ENCODE data around the gene EPHB4.

Gene EPHB4

DNA sequence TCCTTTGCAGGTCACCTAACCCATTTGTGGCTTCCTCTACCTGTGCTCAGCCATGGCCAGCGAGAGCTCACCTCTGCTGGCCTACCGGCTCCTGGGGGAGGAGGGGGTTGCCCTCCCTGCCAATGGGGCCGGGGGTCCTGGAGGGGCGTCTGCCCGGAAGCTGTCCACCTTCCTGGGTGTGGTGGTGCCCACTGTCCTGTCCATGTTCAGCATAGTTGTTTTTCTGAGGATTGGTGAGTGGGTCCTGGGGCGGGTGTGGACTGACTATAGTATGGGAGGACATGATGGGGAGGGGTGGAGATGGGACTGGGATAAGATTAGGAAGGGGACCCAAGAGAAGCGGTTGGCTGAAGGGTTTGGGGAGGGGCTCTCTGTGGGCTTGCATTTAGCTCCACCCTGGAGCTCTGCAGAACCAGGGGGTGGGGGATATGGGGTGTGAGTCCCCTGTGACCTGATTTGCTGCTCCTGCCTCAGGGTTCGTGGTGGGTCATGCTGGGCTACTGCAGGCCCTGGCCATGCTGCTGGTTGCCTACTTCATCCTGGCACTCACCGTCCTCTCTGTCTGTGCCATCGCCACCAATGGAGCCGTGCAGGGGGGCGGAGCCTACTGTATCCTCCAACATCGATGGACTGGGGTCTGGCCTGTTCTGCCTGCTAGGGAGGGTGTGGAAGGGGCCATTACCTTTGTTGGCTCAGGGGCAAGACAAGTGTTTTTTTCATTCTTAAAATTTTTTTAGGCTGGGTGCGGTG lies 27.0 kb upstream of the EPHB4 start:
- no peak for FAIRE-seq
- no peak for DNase-seq (ENCODE audit: low spot score)

DNA sequence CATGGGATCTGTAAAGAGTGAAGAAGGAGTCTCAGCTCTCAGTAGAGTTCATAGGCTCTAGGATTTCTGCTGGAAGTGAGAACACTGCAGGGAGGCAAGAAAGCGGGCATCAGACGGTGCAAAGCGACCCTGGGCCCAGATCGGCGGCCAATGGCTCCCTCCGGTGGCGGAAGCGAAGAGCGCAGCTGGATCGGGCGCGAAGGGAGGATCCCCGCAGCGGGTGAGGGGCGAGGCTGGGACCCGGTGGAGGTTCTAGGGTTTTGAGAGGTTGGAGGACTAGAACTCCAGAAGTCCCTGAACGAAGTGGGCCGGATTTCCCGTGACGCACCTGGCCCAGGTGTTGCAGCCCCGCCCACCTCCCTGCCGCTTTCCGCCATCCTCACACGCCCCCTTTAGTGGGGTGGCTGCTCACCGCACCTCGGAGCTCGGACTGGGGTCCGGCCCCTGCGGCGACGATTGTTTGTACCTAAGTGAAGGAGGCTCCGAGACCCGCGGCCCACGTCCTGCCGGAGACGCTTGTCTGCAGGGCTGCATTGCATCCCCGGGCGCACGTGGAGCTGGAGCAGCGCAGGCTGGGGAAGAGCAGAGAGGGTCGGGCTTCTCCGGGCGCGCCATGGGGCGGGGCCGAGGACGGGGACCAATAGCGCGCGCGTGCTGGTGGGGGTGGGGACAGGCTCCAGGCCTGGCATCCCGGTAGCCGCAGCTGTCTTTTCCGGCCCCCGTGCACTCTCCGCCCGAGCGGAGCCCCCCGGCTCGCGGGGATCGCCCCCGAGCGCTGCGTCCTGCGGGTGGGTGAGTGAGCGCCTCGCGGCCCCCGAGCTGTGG lies 24.9 kb upstream of the EPHB4 start, which contains the start of gene SLC12A9:
Gene SLC12A9 (plus strand): TSS at position 666 of the 825 bp plus-strand sequence. CDS start 1,485 bp downstream, outside the sequence.
- DNase-seq (ENCODE audit: low spot score) (peak; percentile 78), FAIRE-seq (peak; percentile 14)

DNA sequence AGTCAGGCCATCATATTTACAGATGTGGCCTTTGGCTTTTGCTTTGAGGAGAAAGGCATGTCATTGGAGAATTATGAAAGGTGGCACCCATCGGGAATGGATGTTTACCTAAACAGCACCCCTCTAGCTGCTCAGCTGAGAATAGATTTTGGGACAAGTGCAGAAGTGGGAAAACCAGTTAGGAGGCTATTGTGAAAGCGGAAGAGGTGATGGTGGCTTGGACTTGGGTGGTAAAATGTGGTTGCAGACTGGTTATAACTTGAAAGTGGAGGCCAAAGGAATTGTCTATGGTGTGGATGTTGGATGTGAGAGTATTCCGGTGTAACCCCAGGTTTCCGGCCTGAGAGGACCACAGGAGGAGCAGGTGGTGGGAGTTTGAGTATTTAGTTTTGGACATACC lies 20.0 kb upstream of the EPHB4 start:
- no peak for DNase-seq (ENCODE audit: low spot score)
- FAIRE-seq, result no peak

DNA sequence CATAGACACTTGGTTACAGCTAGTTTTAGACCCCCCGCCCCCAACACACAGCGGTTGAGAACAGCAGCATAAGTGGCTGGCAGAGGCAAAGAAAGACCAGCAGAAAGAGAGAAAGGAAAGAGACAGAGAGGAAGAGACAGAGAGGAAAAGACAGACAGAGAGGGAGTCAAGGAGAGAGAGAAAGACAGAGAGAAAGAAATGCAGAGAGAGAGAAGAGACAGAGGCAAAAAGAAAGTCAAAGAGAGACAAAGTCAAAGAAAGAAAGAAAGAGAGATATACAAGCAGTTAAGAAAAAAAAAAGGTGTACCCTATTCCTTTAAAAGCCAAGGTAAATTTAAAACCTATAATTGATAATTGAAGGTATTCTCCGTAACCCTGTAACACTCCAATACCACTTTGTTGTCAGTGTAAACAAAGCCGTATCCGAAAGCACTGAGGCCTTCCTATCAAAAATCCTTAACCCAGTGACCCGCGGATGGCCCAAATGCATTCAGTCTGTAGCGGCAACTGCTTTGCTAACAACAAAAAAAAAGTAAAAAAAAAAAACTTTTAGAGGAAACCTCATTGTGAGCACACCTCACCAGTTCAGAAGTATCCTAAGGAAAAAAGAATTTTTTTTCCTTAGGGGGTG lies 13.3 kb upstream of the EPHB4 start:
- FAIRE-seq, result no peak

DNA sequence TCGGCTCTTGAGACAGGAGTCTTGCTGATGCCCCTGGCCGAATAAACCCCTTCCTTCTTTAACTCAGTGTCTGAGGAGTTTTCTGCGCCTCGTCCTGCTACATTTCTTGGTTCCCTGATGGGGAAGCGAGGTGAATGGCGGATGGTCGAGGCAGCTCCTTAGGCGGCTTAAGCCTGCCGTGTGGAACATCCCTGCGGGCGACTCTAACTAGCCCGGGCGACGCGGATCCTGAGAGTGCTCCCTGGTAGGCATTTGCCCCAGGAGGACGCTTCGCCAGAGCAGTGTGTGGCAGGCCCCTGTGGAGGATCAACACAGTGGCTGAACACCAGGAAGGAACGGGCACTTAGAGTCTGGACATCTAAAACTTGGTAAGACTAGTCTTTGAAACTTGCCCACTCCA lies 12.0 kb upstream of the EPHB4 start:
- FAIRE-seq (no peak), DNase-seq (ENCODE audit: low spot score) (no peak)

More for the DNA sequence above, 13.3 kb upstream of the EPHB4 start:
- no peak for DNase-seq (ENCODE audit: low spot score)

DNA sequence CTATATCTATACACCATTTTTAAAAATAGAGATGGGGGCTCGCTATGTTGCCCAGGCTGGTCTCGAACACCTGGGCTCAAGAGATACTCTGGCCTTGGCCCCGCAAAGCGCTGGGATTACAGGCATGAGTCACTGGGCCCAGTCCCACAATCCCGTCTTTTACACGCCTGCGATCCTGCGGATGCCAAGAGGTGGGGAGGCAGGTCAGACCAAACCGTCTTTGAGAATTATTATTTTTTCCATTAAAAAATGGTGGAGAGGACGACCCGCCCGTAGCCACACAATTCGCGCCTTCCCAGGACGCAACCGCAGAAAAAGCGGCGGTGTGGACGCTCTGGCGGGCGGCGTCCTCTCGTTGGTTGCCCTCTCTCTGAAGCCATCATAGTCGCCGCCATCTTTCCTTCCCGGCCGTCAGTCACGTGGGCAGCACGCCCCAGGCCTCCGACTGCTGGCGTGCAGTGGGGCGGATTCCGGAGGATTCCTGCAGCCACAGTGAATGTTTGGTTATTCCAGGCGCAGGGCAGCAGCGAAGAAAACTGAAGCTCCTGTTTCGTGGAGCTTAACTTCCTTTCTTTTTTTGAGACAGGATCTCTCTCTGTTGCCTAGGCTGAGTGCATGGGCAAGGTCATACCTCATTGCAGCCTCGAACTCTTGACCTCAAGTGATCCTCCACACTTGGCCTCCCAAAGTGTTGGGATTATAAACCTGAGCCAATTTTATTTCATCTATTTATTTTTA lies 9.9 kb upstream of the EPHB4 start:
- no peak for DNase-seq (ENCODE audit: low spot score)
- FAIRE-seq, result no peak

DNA sequence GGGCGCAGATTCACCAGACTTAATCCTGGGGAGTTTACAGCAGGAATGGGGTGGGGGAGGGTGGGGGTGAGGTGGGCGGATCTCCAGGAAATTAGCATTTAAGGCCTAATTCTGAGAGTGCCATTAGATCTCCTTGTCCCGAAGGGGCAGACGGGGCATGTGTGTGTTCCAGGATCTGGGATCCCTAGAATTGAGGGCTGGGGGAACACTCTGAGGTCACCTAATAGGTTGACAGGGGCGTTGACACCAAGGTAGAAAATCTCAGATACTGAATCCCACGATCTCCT lies 9.4 kb upstream of the EPHB4 start:
- FAIRE-seq (no peak), DNase-seq (ENCODE audit: low spot score) (no peak)

DNA sequence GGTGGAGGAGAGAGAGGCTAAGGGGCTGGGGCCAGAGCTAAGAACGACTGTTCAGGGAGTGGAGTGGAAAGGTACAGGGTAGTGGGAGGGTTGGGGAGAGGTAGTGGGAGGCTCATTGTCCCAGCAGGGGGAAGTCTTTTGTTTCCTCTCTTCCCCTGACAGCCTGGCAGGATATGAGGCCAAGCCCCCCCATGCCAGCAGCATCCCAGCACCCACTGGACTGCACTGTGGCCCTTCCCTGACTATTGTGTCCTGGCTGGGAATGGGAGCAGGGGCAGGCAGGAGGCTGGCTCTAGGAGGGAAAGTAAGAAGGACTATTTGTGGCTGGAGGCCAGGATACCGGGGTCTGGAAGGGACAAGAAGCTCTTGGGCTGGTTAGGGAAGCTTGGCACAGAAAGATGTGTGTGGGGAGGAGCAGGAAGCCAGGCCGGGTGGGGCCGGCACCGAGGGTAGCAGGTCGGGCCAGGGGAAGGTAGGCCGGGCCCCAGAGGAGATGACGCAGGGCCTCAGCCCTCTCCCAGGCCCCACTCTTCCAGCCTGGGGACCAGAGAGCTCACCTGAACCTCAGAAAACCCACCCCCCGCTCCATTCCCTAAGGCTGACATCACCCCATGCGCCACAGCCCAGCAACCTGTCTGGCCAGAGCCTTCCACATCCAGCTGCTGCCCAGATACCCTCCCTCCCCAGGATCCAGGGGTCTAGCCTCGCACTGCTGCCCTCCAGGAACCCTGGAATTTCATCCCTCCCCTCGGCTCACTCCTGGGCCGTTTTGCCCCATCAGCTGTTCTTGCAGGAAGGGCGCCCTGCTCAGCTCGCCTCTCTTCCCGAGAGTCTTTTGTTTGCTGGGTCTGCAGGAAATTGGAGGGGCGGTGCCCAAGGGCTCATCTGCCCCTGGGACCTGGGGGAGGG lies 8.8 kb upstream of the EPHB4 start:
- FAIRE-seq, result no peak

DNA sequence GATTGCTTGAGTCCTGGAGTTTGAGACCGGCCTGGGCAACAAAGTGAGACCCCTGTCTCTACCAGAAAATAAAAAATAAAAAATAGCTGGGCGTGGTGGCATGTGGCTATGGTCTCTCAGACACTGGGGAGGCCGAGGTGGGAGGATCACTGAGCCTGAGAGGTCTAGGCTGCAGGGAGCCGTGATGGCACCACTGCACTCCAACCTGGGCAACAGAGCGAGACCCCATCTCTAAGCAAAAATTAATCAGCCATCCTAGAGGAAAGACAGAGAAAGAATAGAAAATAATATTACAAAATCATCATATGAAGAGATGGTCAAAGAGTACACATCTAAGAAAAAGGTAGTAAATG lies 4.9 kb upstream of the EPHB4 start:
- FAIRE-seq, result no peak
- no peak for DNase-seq (ENCODE audit: low spot score)

More for the DNA sequence above, 8.8 kb upstream of the EPHB4 start:
- DNase-seq (ENCODE audit: low spot score), result no peak

DNA sequence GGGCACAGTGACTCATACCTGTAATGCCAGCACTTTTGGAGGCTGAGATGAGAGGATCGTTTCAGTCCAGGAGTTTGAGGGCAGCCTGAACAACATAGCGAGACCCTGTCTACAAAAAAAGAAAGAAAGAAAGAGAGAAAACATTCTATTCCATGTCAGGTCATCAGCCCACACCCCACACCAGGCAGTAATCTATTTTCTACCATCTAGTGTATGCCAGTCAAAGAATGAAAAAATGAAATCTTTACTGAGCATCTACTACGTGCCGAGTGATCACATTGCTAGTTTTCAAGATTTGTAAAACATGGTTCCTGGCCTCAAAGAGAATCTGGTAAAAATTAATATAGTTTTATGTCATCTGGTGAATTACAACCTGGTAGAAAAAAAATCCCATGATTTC lies 3.1 kb upstream of the EPHB4 start:
- FAIRE-seq (no peak), DNase-seq (ENCODE audit: low spot score) (no peak)

DNA sequence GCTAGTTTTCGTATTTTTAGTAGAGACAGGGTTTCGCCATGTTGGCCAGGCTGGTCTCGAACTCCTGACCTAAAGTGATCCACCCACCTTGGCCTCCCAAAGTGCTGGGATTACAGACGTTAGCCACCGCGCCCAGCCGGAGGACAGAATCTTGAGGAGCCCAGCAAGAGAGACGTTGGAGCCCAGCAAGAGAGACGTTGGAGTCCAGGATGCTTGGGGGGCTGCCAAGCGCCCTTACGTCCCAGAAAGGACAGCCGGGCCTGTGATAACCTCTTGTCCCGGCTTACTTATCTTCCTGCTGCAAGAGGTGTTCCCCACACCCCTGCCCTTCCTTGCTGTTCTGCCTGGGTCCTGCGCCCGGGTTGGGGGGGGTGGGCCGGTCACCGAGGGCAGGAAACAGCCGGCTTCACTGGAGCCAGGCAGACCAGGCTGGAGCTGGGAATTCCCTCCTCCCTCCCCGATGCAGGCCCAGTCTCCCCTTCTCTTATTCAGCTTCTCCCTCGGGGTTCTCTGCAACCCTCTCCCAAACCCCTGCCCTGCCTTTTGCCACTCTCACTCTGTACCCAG lies 1.9 kb upstream of the EPHB4 start:
- DNase-seq (ENCODE audit: low spot score) (no peak), FAIRE-seq (no peak)

DNA sequence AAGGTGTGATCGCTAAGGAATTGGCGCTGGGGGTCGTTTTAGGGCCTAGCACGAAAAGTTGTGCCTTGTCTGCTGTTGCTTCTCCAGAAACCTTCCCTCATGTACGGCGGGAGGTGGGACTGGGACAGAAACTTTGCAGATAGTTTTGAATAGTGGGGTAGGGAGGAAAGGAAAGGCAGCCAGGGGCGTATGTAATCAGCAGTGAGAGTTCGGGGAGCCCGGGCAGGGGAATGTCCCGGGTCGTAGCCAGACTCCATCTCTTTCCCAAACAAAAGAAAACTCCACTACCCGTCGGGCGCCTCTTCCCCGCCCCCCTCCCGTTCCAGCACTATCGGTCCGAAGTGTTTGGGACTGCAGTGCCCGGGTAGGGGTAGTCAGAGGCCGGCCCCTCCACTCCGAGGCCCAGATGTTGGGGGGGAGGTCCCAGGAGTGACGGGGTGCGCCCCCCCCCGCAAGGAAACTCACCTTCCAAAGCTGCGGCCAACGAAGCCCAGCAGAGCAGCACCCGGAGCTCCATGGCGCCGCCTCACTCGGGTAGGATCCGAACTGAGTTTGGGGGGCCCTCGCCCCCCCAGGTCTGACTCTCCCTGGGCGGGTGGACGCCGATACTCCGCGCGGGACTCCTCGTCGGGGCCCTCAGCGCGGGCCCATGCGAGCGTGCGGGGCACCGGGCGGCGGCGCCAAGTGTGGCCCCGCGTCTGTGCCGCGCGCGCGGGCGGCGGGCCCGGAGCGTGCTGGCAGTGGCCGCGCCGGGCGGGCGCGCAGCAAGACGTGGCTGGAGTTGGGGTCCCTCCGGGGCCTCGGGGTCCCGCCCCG lies 601 bp downstream of the EPHB4 start:
- DNase-seq (ENCODE audit: low spot score) (no peak), FAIRE-seq (no peak)

DNA sequence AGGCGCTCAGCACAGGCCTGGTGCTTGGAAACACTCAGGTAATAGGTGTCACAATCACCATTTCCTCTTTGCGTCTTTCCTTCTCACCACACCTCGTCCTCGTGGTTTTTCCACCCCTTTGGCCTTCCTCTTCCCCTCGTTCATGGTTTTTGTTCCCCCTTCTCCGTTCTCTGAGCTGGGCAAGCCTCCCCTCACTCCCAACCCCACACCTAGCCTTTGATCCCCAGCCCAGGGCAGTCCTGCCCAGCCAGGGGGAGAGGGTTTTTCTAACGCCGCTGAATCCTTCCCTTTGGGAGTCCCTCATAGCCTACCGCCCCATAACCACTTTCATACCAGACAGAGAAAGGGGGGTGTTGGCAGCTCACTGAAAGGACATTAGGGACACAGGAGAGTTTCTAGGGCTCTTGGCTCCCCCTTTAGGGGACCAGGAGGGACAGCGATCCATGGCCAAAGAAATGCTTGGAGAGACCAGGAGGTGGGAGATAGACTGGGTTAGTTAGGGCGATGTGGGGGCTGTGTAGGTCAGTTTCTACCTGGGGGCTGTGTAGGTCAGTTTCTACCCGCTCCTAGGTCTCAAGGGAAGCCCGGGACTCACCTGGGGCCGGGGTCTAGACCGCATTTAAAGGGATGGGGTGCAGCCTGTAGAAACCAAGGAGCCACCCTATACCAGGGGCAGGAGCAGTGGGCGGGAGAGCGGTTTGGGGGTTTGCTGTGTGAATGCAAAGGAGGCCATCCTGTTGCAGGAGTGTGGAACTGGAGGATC lies 1.4 kb downstream of the EPHB4 start:
- DNase-seq (ENCODE audit: low spot score), result no peak
- FAIRE-seq, result no peak

DNA sequence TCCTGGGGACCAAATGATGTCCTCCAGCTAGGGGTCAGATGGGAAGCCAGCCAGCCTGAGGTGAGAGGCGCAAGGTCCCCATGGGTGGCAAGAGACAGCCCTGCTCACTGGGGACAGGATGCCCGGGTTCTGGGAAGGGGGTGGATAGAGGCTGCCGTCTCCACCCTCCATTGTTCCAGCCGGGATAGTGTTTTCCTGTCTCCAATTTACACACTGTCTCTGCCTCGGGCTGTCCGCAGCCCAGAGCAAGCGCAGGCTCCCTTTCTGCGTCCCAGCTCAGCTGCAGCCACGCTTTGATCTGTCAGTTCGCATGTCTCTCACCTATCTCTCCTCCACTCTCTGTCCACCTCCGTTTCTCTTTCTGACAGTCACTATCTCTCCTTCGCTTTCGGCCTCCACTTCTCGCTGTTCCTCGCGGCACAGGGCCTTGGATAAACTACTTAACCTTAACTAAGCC lies 2.1 kb downstream of the EPHB4 start:
- FAIRE-seq (no peak), DNase-seq (ENCODE audit: low spot score) (no peak)

DNA sequence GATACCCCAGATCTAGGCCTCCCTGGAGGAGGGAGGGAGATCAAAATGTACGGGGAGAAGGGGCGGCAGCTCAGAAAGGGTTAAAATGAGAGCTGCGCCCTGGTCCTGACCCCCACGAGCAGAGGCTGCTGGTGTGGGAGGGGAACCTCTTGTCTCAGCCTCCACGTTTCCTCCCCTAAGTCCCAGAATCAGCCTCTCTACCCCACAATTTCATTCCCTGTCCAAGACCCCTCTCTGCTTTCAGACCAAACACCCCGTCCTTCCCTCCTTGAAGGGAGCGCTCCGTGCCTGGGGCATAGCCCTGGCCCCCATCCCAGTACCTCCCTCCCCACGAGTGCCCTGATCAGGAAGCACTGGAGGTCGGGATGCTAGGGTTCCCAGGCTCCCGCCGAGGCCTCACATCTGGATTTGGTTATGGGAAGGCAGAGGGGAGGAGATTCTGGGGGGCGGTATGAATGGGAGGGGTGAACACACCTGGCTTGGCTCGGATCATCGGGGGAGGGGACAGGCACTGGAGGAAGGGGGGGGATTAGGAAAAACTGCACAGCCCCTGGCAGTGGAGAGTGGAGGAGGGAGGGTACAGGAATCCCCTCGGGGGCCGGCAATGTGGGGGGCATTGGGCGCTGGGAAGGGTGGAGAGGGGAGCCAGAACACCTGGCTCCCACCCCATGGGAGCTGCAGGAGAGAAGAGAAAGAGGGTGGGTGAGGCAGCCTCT lies 2.7 kb downstream of the EPHB4 start:
- DNase-seq (ENCODE audit: low spot score) (no peak), FAIRE-seq (no peak)

DNA sequence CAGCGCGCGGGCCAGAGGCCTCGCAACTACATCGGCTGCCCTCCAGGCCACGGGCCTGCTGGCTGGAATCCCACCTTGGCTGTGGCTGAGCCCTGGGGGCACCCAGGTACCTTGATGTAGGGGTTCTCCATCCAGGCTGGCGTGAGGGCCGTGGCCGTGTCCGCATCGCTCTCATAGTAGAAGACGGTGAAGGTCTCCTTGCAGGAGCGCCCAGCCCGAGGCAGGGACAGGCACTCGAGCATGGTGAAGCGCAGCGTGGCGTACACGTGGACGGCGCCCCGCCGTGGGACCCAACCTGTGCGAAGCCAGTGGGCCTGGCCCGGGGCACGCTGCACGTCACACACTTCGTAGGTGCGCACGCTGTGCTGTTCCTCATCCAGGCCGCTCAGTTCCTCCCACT lies 3.8 kb downstream of the EPHB4 start:
- no peak for DNase-seq (ENCODE audit: low spot score)
- FAIRE-seq, result no peak

DNA sequence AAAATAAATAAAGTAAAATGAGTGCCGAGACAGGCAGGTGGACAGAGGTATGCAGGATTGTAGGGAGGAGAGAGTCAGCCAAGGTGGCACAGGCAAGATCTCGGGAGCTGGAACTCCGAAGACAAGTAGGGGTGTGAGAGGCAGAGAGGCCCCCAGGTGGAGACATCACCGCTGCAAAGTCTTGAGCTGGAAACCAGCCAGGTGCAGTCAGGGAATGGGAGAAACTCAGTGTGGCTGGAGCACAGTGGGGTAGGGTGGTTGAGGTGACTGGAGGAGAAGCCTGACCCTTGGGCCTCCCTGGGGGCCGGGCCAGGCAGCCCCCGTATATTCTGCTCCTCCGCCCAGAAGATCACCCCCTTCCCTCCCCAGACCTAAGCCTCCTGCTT lies 4.2 kb downstream of the EPHB4 start:
- FAIRE-seq, result no peak
- DNase-seq (ENCODE audit: low spot score), result no peak

Data from RCC 7860 (cell line).